Measurements from ENCODE around the gene LRBA.
A peak's percentile ranks its signal among the peaks of the same experiment; 100 is the strongest.

LRBA gene

GRCh38 chr4:150217808-150218207 lies 797.3 kb downstream of the LRBA start:
- DNase-seq (ENCODE audit: low read depth in 2 of 2) = no peak

- peak; percentile 54 to 60 for DNase-seq (ENCODE audit: low read depth in 2 of 2)
These were observed 797.9 kb downstream of the LRBA start for GRCh38 chr4:150217192-150217591.

- DNase-seq (ENCODE audit: low read depth in 2 of 2) = no peak
These were observed 798.4 kb downstream of the LRBA start for GRCh38 chr4:150216726-150217125.

GRCh38 chr4:150215601-150216000 lies 799.5 kb downstream of the LRBA start:
- DNase-seq (ENCODE audit: low read depth in 2 of 2) = no peak
